ENCODE measurements around the gene NAA40.
A peak's percentile ranks its signal among the peaks of the same experiment; 100 is the strongest.

NAA40 gene

GRCh38 chr11:63931045-63931444, 7.8 kb upstream of the NAA40 start:
- no peak overlapping the region for H3K4me3 ChIP-seq (replicated peaks; ENCODE audit: insufficient read depth, low read length)
- H3K27ac ChIP-seq (replicated peaks), result no peak overlapping the region
- no peak for DNase-seq (ENCODE audit: low read depth in 1 of 2, low spot score in 1 of 2)
- no peaks in the 10 kb centered on the region for H3K27me3 ChIP-seq (ENCODE audit: insufficient read depth, poor library complexity, severe bottlenecking)
- TF ChIP-seq, protein P1, sequence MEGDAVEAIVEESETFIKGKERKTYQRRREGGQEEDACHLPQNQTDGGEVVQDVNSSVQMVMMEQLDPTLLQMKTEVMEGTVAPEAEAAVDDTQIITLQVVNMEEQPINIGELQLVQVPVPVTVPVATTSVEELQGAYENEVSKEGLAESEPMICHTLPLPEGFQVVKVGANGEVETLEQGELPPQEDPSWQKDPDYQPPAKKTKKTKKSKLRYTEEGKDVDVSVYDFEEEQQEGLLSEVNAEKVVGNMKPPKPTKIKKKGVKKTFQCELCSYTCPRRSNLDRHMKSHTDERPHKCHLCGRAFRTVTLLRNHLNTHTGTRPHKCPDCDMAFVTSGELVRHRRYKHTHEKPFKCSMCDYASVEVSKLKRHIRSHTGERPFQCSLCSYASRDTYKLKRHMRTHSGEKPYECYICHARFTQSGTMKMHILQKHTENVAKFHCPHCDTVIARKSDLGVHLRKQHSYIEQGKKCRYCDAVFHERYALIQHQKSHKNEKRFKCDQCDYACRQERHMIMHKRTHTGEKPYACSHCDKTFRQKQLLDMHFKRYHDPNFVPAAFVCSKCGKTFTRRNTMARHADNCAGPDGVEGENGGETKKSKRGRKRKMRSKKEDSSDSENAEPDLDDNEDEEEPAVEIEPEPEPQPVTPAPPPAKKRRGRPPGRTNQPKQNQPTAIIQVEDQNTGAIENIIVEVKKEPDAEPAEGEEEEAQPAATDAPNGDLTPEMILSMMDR (IDR thresholded peaks at IDR 0.05; ENCODE audit: insufficient read depth, low read length), result no peak
- no peak for TF ChIP-seq GABPA (IDR thresholded peaks at IDR 0.05; ENCODE audit: low read depth)

- Histone ChIP-seq H3K27ac (replicated peaks) (no peak overlapping the region), H3K4me3 (replicated peaks; ENCODE audit: insufficient read depth, low read length) (no peak overlapping the region), H3K27me3 (ENCODE audit: insufficient read depth, poor library complexity, severe bottlenecking) (no peaks in the 10 kb centered on the region)
- TF ChIP-seq, protein P1 (IDR thresholded peaks at IDR 0.05; ENCODE audit: insufficient read depth, low read length), result no peak
- TF ChIP-seq GABPA (IDR thresholded peaks at IDR 0.05; ENCODE audit: low read depth) (no peak), POLR2AphosphoS5 (IDR thresholded peaks at IDR 0.05; ENCODE audit: low read depth) (no peak)
- no peak for DNase-seq (ENCODE audit: low read depth in 1 of 2, low spot score in 1 of 2)
Observed at GRCh38 chr11:63931876-63932275, 6.9 kb upstream of the NAA40 start.

DNA sequence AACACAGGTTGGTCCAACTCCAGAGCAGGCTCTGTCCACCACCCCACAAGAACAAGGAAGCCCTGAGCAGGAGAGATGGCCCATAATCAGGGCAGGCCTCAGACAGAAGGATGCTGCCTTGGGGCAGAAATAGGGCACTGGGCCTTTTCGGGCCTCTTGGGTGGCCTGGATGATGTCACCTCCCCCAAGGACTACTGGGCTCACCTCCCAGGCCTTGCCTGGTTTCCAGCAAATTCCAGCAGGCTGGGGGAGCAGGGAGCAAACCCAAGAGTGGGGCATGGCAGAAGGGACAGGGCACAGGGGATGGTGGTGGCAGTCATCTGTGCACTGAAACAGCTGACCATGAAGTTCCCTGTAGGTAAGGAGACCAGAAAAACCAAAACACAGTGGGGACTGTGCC, 5.3 kb upstream of the NAA40 start:
- no peak overlapping the region for H3K4me3 ChIP-seq (replicated peaks; ENCODE audit: insufficient read depth, low read length)
- DNase-seq (ENCODE audit: low read depth in 1 of 2, low spot score in 1 of 2), result no peak
- H3K27ac ChIP-seq (replicated peaks), result no peak overlapping the region
- TF ChIP-seq POLR2AphosphoS5 (IDR thresholded peaks at IDR 0.05; ENCODE audit: low read depth) (no peak), GABPA (IDR thresholded peaks at IDR 0.05; ENCODE audit: low read depth) (no peak), SPI1 (IDR thresholded peaks at IDR 0.05; ENCODE audit: borderline replicate concordance, low read depth) (no peak)
- TF ChIP-seq, protein P1 (IDR thresholded peaks at IDR 0.05; ENCODE audit: insufficient read depth, low read length), result no peak
- TF ChIP-seq, protein P2, sequence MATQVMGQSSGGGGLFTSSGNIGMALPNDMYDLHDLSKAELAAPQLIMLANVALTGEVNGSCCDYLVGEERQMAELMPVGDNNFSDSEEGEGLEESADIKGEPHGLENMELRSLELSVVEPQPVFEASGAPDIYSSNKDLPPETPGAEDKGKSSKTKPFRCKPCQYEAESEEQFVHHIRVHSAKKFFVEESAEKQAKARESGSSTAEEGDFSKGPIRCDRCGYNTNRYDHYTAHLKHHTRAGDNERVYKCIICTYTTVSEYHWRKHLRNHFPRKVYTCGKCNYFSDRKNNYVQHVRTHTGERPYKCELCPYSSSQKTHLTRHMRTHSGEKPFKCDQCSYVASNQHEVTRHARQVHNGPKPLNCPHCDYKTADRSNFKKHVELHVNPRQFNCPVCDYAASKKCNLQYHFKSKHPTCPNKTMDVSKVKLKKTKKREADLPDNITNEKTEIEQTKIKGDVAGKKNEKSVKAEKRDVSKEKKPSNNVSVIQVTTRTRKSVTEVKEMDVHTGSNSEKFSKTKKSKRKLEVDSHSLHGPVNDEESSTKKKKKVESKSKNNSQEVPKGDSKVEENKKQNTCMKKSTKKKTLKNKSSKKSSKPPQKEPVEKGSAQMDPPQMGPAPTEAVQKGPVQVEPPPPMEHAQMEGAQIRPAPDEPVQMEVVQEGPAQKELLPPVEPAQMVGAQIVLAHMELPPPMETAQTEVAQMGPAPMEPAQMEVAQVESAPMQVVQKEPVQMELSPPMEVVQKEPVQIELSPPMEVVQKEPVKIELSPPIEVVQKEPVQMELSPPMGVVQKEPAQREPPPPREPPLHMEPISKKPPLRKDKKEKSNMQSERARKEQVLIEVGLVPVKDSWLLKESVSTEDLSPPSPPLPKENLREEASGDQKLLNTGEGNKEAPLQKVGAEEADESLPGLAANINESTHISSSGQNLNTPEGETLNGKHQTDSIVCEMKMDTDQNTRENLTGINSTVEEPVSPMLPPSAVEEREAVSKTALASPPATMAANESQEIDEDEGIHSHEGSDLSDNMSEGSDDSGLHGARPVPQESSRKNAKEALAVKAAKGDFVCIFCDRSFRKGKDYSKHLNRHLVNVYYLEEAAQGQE (IDR thresholded peaks at IDR 0.05; ENCODE audit: insufficient replicate concordance, low read depth), result no peak
- H3K27me3 ChIP-seq (ENCODE audit: insufficient read depth, poor library complexity, severe bottlenecking), result no peaks in the 10 kb centered on the region

GRCh38 chr11:63937713-63938478, 906 bp upstream of the NAA40 start:
- Histone ChIP-seq H3K27ac (replicated peaks) (peak overlapping the region; percentile 63), H3K4me3 (replicated peaks; ENCODE audit: insufficient read depth, low read length) (peak overlapping the region; percentile 84), H3K27me3 (ENCODE audit: insufficient read depth, poor library complexity, severe bottlenecking) (no peaks in the 10 kb centered on the region)
- DNase-seq (ENCODE audit: low read depth in 1 of 2, low spot score in 1 of 2), result peak in 1 of 2 experiments; percentile 24
- TF ChIP-seq POLR2AphosphoS5 (IDR thresholded peaks at IDR 0.05; ENCODE audit: low read depth), result 0 out of 2 replicates have a peak, but pooled peaks have one; percentile 26
- TF ChIP-seq GABPA (IDR thresholded peaks at IDR 0.05; ENCODE audit: low read depth), result no peak

- H3K4me3 ChIP-seq (replicated peaks; ENCODE audit: insufficient read depth, low read length), result peak overlapping the region; percentile 84
- peak overlapping the region; percentile 71 for H3K27ac ChIP-seq (replicated peaks)
- DNase-seq (ENCODE audit: low read depth in 1 of 2, low spot score in 1 of 2), result peak in 1 of 2 experiments; percentile 21
Observed at GRCh38 chr11:63939397-63939891, 642 bp downstream of the NAA40 start.

More at GRCh38 chr11:63939397-63939891, 642 bp downstream of the NAA40 start:
- H3K27me3 ChIP-seq (ENCODE audit: insufficient read depth, poor library complexity, severe bottlenecking), result no peaks in the 10 kb centered on the region
- TF ChIP-seq, protein P2 (IDR thresholded peaks at IDR 0.05; ENCODE audit: insufficient replicate concordance, low read depth), result no peak
- TF ChIP-seq SPI1 (IDR thresholded peaks at IDR 0.05; ENCODE audit: borderline replicate concordance, low read depth), result no peak
- TF ChIP-seq, protein P1 (IDR thresholded peaks at IDR 0.05; ENCODE audit: insufficient read depth, low read length), result no peak

All from HL-60 (cell line).